Breast epithelium (tissue), 3 donors: Measurements from ENCODE around the gene URGCP.

Experiments
- POLR2A ChIP-seq: fragments of 450-650 bp; IDR thresholded peaks from one replicate; pipeline ENCODE4 v1.6.1; 2016; ENCODE audit warnings: antibody characterized with exemption, mild to moderate bottlenecking, moderate library complexity
- POLR2AphosphoS5 ChIP-seq, 3 donors: sonication (generic); formaldehyde crosslinking; IDR thresholded peaks; one replicate each; pipeline ENCODE4 v1.6.1; 2017; ENCODE audit warnings: antibody characterized with exemption in 3 of 3
- TF ChIP-seq, protein P1 (sequence below), 3 donors: fragments of 450-650 bp; IDR thresholded peaks; one replicate each; pipeline ENCODE4 v1.5.1; 2016 to 2017; ENCODE audit warnings: antibody characterized with exemption in 3 of 3, mild to moderate bottlenecking in 3 of 3, moderate library complexity in 3 of 3

DNA sequence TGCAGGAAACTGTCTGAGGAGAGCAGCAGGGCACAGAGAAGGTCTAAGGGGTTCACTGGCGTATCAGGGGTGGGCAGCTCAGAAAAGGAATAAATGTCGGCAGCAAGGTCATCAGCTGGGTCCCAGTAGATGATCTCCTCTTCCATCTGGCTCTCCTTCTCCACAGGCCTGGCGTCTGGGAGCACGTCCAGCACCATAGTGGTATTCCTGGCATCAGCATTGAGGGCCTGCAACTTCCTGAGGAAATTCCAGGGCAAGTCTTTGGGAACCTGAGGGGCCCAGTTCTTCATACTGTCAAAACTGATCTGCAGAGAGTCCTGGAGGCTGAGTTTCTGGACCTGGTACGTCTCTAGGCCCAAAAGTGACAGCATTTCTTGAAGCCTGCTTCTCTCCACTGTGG, 27.5 kb downstream of the URGCP start:
- no peak for TF ChIP-seq POLR2AphosphoS5 (IDR thresholded peaks at IDR 0.05)
- TF ChIP-seq, protein P1, sequence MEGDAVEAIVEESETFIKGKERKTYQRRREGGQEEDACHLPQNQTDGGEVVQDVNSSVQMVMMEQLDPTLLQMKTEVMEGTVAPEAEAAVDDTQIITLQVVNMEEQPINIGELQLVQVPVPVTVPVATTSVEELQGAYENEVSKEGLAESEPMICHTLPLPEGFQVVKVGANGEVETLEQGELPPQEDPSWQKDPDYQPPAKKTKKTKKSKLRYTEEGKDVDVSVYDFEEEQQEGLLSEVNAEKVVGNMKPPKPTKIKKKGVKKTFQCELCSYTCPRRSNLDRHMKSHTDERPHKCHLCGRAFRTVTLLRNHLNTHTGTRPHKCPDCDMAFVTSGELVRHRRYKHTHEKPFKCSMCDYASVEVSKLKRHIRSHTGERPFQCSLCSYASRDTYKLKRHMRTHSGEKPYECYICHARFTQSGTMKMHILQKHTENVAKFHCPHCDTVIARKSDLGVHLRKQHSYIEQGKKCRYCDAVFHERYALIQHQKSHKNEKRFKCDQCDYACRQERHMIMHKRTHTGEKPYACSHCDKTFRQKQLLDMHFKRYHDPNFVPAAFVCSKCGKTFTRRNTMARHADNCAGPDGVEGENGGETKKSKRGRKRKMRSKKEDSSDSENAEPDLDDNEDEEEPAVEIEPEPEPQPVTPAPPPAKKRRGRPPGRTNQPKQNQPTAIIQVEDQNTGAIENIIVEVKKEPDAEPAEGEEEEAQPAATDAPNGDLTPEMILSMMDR (IDR thresholded peaks at IDR 0.05), result no peak
- TF ChIP-seq POLR2A, result no peak
